GM21529 (cell line): Measurements from ENCODE around the gene BET1L.
A peak's percentile ranks its signal among the peaks of the same experiment; 100 is the strongest.

Experiments
- ATAC-seq: cut with Tn5 transposase; IDR thresholded peaks from one replicate; pipeline ENCODE4 v1.9.1; 2021; ENCODE audit not compliant: unreplicated experiment

The BET1L gene

GRCh38 chr11:210803-211180 lies 3.6 kb upstream of the BET1L start:
- ATAC-seq, result no peak

GRCh38 chr11:210122-210802 lies 3.1 kb upstream of the BET1L start:
- ATAC-seq, result no peak

- no peak for ATAC-seq
Measured at GRCh38 chr11:209275-210121, 2.3 kb upstream of the BET1L start.

- peak; percentile 2 for ATAC-seq
Measured at GRCh38 chr11:208917-209260, 1.7 kb upstream of the BET1L start.

- ATAC-seq, result peak; percentile 50
Measured at GRCh38 chr11:208181-208916, 1.1 kb upstream of the BET1L start.

- ATAC-seq, result no peak
Measured at GRCh38 chr11:207863-208180, 623 bp upstream of the BET1L start.

GRCh38 chr11:206526-207207 lies 532 bp downstream of the BET1L start:
- ATAC-seq, result peak; percentile 8

- no peak for ATAC-seq
Measured at GRCh38 chr11:206002-206384, 1.2 kb downstream of the BET1L start.

- ATAC-seq, result no peak
Measured at GRCh38 chr11:205221-206001, 1.8 kb downstream of the BET1L start.

- ATAC-seq, result no peak
Measured at GRCh38 chr11:204587-205109, 2.6 kb downstream of the BET1L start.

- ATAC-seq, result no peak
Measured at GRCh38 chr11:203945-204586, 3.1 kb downstream of the BET1L start.

GRCh38 chr11:203056-203944 lies 3.9 kb downstream of the BET1L start:
- no peak for ATAC-seq

GRCh38 chr11:202490-202889 lies 4.7 kb downstream of the BET1L start:
- no peak for ATAC-seq

- no peak for ATAC-seq
Measured at GRCh38 chr11:201966-202365, 5.2 kb downstream of the BET1L start.

- no peak for ATAC-seq
Measured at GRCh38 chr11:200224-201003, 6.8 kb downstream of the BET1L start.

- no peak for ATAC-seq
Measured at GRCh38 chr11:199782-200181, 7.4 kb downstream of the BET1L start.

GRCh38 chr11:199004-199581 lies 8.1 kb downstream of the BET1L start:
- ATAC-seq, result no peak

- ATAC-seq, result no peak
Measured at GRCh38 chr11:198236-198806, 8.9 kb downstream of the BET1L start.
